ENCODE data around the gene CEP57L1.
"Not testable (repeated sequence)": the region's sequence is repeated elsewhere in the genome, so short reads cannot be mapped to it uniquely, and the experiment has no call there.

Gene CEP57L1

GRCh38 chr6:109075934-109076333, 19.4 kb upstream of the CEP57L1 start:
- no peak for DNase-seq

GRCh38 chr6:109076377-109076776, 18.9 kb upstream of the CEP57L1 start:
- DNase-seq: no peak

- DNase-seq: no peak
Observed at GRCh38 chr6:109079981-109080380, 15.3 kb upstream of the CEP57L1 start.

- DNase-seq: no peak
Observed at GRCh38 chr6:109081026-109081425, 14.3 kb upstream of the CEP57L1 start.

DNA sequence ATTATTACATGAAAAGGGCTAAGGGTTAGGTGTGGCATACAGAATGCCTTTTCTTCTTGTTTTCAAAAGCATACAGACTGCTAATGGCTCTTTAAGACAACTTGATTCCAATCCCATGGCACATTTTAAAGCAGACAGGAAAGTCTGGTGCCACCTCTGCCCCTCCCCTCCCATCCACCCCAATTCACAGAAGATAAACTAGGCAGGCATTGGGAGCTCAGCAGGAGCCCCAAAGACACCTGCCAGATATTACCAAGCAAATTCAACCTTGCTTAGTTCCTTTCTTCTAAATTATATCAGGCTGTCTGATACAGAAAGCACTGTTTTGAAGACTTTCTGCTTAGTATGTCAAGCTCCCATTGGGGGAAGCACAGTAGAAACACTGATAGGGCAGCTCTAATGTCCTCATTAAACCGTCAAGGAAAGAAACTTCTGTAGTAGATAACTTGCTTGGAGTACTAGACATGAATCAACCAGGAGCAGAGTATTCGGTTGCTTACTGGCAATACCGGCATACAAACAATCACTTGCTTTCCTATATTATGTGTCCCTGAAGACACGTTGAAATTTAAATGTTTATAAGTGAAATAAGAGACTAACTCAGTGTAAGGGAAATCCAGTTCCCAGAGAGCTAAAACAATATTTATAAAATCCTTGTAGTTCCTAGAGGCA, 13.7 kb upstream of the CEP57L1 start:
- no peak for DNase-seq

GRCh38 chr6:109082188-109082577, 13.1 kb upstream of the CEP57L1 start:
- no peak for DNase-seq

DNA sequence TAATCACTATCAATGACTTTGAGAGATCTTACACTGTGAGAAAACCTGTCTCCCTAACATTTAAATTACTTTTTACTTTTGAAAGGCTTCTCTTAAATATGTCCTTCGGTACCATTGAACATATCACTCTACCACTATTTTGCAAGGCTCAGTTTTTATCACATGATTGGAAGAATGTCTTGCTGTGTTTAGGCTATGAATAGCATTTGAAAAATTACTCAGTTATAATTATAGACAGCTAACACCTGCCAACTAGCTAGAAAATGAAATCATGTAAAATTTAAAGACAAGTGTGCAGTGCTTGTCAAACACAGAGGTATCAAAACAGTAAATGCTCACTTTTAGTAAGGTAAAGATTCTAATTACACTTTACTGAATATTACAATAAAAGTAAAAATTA, 11.7 kb upstream of the CEP57L1 start:
- no peak for DNase-seq

- DNase-seq: not testable (repeated sequence)
Observed at GRCh38 chr6:109084146-109084545, 11.2 kb upstream of the CEP57L1 start.

- DNase-seq: no peak
Observed at GRCh38 chr6:109087661-109088264, 7.5 kb upstream of the CEP57L1 start.

DNA sequence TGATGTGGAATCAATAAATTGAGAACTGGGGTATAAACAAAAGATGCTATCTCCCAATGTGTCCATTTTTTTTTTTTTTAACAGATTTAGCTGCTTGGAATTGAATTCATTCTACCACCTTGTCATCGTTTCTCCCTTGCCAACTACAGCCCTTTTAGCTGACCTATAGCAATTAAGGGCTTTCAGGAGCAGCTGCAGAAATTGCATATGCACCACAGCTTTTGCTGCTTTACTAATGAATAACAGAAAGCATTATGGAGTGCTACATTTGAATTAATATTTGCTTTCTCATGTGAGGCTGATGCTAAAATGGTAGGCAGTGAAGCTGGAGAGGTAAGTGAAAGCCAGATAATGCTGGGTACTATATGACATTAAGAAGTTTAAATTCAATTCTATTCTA, 6.3 kb upstream of the CEP57L1 start:
- no peak for DNase-seq

DNA sequence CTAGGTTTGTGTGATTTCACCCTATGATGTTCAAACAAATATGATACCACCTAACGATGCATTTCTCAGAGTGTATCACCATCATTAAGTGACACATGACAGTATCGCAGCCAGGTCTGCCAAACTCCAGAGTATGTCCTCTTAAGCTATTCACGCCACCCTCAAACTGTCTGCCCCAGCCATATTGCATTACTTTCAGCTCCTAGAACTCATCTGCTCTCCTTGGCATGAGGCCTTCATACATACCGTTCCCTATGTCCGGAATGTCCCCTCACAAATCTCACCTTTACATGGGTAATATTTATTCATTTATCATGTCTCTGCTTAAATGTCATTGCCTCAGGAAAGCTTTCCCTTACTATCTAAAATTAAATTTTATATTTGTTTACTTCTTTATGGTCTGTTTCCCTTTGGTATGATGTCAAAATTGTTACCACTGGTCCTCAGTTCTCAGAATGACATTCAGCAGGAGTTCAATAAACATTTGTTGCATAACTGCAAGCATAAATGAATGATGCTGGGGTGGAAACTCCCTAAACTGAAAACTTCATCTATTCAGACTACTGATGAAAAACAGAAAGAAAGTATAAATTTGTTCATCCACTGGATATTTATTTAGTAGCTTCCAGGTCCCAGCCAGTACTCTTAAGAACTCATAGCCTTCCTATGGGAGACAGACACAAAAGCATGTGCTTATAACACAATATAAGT, 3.8 kb upstream of the CEP57L1 start:
- no peak for DNase-seq

GRCh38 chr6:109092074-109092473, 3.2 kb upstream of the CEP57L1 start:
- no peak for DNase-seq

DNA sequence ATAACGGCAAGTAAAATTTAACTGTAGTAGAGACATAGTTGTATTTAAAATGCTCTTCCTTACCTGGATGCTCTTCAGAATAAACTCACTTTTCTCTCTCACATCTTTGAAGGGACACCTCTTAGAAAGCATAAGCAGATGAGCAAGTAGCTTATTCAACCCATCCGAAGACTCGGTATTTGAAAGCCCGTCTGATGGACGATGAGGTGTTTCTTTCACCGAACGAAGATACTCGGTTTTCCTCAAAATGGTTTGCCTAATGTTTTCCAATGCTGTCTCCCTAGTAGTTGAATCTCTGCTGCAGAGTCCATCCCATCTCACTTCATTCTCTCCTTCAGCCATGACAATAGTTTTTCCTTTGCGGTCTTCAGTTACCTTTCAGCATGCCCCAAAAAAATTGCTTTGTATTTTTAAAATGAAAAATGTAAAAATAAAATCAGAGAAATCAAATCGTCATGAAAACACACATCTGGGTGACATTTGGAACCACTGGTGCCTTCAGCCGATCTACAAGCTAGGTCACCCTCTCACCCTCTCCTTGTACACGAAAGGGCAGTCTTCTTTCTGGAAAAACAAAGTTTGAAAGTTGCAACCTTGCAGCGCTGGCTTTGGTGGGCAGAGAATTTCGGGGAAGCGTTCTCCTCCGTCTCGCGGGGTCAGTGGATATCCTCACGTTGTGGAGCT, 1.4 kb upstream of the CEP57L1 start:
- DNase-seq: no peak

DNA sequence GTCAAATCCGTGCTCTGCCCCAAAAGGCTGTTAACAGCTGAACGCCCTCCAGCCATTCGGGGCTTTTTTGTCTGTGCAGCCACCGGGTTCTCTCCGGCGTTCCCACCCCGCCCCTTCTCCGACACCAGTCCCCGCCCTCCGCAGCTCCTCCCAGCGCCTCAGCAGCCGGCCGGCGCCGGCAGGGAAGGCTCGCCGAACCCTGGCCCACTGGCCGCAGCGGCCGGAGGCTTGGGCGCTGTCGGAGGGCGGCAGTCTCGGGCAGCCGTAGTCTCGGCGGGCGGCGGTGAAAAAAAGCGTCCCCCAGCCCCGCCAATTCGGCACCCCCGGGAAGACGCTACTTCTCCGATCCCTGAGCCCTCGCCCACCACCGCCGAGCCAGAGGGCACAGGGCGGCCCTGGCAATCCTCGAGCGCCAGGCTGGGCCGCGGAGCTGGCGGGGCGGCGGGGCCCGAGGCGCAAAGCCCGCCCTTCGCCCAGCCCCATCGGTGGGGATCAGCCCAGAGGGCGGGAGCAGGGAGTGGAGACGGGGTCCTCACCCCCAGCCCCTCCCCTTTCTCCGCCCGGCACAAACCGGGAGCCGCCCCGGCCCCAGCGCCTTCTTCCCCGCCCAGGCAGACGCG, 781 bp upstream of the CEP57L1 start, which contains the start of gene SESN1:
Gene SESN1, minus strand, starts transcription at position 431 of the 620 bp plus-strand sequence. CDS start 773 bp downstream, outside the sequence.
- peak; percentile 14 for DNase-seq

GRCh38 chr6:109095835-109096084, 453 bp downstream of the CEP57L1 start:
- no peak for DNase-seq

DNA sequence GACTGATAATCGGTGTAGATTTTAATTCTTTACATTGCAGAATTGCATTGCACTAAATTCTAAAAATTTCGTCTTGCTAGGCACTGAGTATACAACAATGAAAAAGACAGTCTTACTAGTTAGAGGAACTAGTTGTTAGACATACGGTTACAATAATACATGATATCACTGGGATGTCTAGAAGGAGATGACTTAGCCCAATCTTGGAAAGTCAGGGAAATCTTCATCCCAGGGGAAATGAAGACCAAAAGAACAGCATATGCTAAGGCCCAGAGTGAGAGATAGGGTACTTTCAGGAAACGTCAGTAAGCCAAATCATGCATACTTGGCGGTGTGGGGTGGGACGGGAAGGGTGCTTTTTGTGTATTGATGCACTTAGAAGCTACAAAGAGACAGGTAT, 901 bp downstream of the CEP57L1 start:
- no peak for DNase-seq

- DNase-seq: no peak
Observed at GRCh38 chr6:109097661-109098060, 2.4 kb downstream of the CEP57L1 start.

DNA sequence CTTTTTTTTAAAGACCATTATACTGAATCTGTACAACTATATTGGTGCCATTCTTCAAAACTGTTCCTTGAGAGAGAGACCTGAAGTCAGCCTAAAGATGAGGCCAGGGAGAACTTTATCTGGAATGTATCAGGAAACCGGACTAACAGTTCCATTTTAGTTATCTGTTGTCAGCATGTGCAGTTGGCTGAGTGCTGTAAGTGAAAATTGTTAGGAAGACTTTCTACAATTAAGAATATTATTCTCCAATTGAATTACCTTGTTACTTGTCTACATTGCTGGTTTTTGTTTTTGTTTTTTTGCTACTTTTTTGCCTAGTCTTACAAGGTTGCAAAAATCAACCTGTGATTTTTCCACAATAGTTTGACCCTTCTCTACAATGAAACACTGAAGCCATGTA, 7.5 kb downstream of the CEP57L1 start:
- DNase-seq: no peak

DNA sequence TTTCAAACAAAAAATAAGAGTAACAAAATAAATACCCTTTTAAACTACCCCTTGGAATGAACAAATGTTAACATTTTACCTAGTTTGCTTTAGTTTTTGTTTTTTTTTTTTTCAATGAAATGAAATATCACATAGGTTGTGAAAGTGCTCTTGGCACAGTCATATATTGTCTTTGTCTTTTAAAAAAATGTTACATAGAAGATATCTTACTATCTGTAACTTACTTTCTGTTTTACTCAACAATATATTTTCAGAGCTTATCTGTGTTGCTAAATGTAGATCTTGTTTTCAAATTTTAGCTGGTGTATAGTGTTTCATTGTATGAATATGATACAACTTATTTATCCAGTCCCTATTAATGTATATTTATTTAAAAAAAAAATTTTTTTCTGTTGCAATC, 8.6 kb downstream of the CEP57L1 start:
- no peak for DNase-seq

GRCh38 chr6:109104512-109104911, 9.2 kb downstream of the CEP57L1 start:
- DNase-seq: no peak

DNA sequence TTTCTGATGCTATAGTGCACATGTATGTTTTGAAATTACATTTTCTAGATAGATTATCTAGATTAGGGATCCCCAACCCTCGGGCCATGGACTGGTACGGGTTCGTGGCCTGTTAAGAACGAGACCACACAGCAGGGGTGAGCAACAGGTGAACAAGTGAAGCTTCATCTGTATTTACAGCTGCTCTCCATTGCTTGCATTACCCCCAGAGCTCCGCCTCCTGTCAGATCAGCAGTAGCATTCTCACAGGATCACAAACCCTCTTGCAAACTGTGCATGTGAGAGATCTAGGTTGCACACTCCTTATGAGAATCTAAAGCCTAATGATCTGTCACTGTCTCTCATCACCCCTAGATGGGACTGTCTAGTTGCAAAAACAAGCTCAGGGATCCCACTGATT, 10.4 kb downstream of the CEP57L1 start:
- DNase-seq: no peak

DNA sequence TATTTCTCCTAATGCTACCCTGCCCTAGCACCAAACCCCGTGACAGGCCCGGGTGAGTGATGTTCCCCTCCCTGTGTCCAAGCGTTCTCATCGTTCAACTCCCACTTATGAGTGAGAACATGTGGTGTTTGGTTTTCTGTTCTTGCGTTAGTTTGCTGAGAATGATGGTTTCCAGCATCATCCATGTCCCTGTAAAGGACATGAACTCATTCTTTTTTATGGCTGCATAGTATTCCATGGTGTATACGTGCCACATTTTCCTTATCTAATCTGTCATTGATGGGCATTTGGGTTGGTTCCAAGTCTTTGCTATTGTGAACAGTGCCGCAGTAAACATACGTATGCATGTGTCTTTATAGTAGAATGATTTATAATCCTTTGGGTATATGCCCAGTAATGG, 14.4 kb downstream of the CEP57L1 start:
- DNase-seq: not testable (repeated sequence)

DNA sequence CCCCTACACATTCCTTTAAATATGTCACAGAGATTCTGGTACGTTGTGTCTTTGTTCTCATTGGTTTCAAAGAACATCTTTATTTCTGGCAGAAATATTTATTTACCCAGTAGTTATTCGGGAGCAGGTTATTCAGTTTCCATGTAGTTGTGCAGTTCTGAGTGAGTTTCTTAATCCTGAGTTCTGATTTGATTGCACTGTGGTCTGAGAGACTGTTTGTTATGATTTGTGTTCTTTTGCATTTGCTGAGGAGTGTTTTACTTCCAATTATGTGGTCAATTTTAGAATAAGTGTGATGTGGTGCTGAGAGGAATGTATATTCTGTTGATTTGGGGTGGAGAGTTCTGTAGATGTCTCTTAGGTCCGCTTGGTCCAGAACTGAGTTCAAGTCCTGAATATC, 17.4 kb downstream of the CEP57L1 start:
- DNase-seq: not testable (repeated sequence)
